NCI-H1048 (cell line): ENCODE measurements around the gene ZIC5.
A peak's percentile ranks its signal among the peaks of the same experiment; 100 is the strongest.

Experiments used
- DNase-seq: peaks from one replicate; lab custom pipeline; 2025; lab: John Stamatoyannopoulos, UW

ZIC5 gene

DNA sequence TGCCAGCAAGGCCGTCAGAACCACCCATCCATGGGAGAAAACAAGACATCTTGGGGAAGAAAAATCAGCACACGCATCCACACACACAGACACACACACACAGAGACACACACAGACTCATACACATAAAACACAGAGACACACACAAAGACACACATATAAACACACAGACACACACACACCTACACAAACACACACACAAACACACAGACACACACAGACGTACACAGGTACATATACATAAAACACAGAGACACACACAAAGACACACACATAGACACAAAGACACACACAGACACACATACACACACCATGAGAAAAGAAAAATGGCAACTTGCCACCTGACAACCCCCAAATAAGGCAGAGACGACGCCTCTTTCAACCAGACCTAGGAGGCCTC lies 40.6 kb downstream of the ZIC5 start:
- no peak for DNase-seq

DNA sequence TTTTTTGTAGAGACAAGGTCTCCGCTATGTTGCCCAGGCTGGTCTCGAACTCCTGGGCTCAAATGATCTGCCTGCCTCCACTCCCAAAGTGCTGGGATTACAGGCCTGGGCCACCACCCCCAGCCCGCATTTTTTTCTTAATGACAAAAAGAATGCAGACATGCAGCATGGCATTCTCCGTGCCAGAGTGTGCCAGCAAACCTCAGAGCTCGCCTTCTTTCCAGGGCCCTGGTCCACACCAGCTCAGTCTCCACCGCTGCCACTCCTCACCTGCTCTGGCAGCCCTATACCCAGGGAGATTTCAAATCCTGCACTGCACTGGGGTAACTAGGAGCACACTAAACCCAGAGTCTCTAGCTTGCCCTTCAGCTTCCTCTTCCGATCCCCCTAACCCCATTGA lies 41.7 kb downstream of the ZIC5 start:
- no peak for DNase-seq

DNA sequence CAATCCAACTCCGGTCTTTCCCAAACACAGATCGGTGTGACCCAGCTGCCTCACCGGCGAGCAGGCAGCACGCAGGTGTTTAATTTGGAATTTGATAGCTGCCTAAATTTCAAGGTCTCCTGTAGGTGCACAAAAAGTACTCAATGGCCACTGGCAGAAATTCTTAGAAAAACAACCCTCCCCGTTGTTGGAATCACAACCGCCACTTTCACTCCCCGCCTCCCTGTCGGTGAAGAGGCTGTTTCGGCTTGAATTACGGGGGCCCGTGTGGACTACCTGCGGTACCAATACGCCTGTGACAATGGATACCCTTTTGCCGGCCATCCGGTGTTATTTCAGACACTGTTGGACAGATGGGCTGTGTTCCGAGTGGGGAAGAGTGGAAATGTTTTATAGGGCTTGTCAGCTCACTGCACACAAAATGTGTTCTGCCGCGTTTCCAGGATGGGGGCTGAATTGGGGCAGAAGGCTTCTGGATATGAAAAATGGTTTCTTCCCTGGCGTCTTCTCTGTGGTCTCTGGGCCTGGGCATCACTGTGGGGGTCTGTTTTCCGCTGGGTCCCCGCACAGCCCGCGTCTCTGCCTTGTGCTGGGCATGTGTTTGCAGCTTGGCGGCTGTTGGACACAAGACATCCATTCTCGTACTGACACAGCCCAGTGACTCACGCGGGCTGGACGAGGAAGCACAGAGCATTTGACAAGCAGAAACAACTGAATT lies 45.4 kb downstream of the ZIC5 start:
- no peak for DNase-seq

DNA sequence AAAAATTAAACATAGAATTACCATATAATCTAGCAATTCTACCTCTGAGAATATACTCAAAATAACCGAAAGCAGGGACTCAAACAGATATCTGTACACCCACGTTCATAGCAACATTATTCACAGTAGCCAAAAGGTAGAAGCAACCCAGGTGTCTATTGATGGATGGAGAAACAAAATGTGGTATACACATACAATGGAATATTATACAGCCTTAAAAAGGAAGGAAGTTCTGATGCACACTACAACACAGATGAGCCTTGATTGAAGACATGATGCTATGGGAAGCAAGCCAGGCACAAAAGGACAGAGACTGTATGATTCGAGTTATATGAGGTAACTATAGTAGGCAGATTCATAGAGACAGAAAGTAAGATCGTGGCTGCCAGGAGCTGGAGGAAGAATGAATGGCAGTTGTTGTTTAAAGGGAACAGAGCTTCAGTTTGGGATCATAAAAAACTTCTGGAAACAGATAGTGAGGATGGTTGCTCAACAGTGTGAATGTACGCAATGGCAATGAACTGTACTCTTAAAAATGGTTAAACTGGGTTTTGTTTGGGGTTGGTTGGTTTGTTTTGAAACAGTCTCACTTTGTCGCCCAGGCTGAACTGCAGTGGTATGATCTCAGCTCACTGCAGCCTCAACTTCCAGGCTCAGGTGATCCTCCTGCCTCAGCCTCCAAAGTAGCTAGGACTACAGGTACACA lies 47.5 kb downstream of the ZIC5 start:
- DNase-seq: no peak

DNA sequence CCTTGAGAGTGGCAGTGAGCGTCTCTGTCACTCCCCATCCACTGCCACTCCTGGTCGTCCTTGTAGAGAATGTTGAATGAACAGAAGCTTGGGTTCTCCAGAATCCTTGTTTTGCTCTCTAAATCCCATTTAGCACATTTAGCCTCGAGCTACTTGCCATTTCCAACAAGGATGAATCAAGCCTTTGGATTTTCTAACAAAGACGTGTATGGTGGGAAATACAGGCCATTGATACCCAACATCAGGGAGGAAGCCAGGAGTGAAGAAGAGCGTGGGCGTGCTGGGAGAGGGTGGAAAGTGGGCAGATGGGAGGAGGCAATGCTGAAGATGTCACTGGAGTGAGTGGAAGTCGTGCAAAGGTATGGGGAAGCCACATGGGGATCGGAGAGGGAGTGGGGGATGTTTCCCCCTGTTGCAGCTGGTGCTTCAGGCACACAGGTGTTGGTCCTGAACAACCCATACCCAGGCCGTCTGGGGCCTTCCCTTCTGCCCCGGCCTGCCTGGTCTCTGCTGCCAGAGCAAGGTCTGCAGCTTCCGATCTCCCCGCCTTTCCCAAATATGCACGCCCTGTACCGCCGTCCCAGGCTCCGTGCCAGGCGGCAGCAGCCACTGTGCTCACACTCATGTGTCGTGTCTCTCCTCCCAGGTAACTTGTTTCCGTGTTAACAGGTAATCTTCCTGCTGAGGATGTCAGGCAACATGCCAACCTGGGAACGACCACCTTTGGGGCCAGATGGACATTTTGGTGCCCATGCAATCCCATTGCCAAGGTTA lies 48.7 kb downstream of the ZIC5 start:
- DNase-seq: no peak

DNA sequence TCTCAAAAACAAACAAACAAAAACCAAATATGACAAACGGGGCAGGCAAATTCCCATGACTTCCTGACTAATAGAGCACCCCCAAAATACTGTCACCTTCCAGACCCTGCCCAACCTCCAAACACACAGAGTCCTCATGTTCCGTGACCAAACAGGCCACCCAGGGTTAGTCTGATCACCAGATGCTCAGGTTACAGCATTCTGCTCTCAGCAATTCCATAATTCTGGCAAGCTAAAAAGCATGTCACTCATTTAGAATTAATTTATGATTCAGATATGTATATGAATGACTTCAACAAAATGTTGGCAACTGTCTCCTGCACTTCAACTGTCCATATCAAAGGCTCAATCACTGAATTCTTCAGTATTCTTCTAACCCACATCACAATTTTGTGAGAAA lies 52.4 kb downstream of the ZIC5 start:
- DNase-seq: no peak

DNA sequence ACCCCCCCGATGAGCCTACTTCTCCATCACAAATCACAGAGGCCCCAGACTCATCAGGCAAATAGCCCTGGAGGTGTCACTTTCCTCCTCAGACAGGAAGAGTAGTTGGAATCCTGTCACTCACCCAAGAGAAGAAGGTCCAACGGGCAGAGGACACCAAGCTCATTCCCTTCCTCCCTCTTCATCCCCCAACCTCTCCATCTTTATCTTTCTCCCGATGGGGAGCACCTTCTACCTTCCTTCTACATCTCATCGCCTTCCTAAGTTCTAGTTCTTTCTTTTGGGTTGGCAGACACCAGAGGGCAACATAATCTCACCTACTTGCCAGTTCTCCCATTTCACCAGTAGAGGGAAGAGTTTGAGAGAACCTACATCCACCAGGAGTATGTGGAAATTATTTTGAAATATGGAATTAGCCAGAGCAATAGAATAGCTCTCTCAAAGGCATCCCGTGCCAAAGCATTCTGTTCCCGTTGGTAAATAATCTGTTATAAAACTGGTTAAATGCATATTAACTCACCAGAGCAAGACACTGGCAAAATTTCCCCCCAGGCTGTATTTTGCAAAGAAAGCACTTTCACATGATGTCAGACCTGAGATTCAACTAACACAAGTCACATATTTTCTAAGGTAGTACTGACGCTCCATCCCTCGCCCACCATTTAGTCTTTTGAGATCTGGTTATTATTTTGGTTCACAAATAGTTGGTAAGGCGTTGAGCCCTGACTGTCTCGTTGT lies 55.0 kb downstream of the ZIC5 start:
- peak; percentile 24 for DNase-seq

DNA sequence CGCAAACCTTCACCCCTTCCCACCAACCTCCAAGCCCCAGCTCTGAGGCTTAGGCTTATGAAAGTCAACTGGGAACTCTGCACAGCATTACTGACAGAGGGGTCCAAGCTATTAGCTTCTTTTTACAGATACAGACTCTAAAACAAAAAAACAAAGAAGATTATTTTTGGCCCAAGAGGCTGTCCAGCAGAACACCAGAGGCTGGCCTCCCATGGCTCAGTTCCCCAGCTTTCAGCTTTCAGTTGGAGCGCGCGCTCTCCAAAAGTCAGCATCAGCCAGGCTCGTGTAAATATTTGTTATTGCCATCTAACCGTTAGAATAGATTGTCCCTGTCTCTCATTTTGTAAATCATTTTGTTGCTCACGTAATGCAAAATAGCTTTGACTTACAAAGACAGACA lies 58.4 kb downstream of the ZIC5 start:
- no peak for DNase-seq
